HG02642 (cell line): Measurements from ENCODE around the gene C2CD2L.
"Not testable (repeated sequence)": the region's sequence is repeated elsewhere in the genome, so short reads cannot be mapped to it uniquely, and the experiment has no call there.

Experiments used
- ATAC-seq: cut with Tn5 transposase; IDR thresholded peaks from one replicate; pipeline ENCODE4 v1.9.1; 2021; ENCODE audit warnings: mild to moderate bottlenecking; ENCODE audit not compliant: unreplicated experiment, poor library complexity

Gene C2CD2L

GRCh38 chr11:119147604-119148333, 40.6 kb downstream of the C2CD2L start:
- ATAC-seq = no peak

DNA sequence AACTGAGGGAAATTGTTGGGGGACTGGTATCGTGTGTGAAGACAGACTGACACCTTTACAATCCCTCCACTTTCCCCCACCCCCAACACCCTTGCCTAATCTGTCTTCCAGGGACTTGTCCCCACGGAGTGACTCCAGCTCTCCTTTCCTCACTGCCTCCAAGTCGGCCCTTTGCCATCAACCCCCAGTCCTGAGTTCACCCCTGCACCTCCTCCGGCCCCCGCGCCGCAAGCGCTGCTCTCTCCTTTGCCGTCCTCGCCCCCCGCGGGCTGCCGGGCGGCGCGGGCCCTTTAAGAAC, 41.5 kb downstream of the C2CD2L start:
- ATAC-seq = no peak

DNA sequence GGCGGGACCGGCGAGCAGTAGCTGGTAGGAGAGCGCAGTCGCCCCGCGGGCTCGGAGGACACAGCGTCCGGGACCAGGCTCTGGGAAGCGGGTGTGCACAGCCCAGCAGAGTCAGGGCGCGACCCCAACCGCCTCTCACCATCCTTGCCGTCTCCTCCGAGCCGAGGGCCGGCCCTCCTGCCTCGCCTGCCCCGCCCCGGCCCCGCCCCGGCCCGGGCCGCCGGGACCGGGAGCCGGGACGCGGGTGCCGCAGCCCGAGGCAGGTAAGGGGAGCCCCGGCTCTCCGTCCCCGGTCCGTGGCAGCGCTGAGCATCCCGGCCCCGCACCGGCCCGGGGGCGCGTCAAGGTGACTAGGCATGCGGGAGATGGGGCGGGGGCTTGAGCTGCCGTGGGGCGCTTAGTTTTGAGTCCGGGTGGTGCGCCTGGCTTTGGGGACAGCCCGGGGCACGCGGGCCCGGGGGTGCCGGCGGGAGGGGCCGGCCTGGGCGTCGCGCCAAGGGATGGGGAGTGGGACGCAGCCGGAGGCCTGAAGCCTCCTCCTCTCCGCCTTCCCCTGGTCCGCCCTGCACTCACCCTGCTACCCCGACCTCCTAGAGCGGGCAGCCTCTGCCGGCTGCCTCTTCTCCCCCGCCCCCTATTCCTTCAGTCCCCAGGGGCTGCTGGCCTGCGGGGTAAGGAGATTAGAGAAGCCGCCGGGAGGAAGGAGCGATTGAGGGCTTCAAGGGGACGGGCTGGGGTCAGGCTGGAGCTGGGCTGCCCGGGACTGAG, 42.1 kb downstream of the C2CD2L start, which contains the start of gene ABCG4:
ABCG4 (plus strand) TSS at position 35 of the 768 bp plus-strand sequence. CDS start 914 bp downstream, outside the sequence.
- no peak for ATAC-seq

DNA sequence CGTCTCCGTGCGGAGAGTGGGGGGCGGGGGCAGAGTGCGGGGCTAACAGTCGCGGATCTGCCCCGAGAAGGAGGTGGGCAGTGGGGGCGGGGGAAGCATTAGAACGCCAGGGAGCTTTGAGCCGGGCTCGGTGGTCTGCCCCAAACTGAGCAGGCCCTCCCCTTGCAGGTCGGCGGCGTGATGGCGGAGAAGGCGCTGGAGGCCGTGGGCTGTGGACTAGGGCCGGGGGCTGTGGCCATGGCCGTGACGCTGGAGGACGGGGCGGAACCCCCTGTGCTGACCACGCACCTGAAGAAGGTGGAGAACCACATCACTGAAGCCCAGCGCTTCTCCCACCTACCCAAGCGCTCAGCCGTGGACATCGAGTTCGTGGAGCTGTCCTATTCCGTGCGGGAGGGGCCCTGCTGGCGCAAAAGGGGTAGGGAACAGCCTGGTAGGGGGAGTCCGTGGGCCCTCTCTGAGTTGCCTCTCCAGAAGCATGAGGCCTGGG, 42.7 kb downstream of the C2CD2L start:
- no peak for ATAC-seq

GRCh38 chr11:119152043-119152442, 44.9 kb downstream of the C2CD2L start:
- no peak for ATAC-seq

DNA sequence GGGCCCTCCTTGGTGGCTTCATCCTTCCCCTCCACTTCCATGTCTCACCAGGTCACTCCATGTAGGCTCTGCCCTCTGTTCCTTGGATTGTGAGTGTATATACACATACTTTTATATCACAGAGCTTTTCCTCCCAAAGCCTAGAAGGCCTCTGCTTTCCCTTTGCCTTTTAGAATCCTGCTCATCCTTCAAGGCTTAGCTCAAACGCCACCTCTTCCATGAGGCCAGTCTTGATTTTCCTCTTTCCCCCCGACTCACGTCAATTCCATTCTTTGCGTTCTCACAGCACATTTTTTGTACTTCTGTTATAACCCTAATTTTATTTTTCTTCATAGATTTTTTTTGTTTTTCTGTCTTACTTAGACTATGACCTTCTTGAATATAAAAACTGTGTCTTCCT, 45.5 kb downstream of the C2CD2L start:
- no peak for ATAC-seq

GRCh38 chr11:119153049-119153818, 46.1 kb downstream of the C2CD2L start:
- ATAC-seq = no peak

GRCh38 chr11:119154178-119154577, 47.0 kb downstream of the C2CD2L start:
- ATAC-seq = no peak

- no peak for ATAC-seq
Observed at GRCh38 chr11:119155733-119156492, 48.8 kb downstream of the C2CD2L start.

DNA sequence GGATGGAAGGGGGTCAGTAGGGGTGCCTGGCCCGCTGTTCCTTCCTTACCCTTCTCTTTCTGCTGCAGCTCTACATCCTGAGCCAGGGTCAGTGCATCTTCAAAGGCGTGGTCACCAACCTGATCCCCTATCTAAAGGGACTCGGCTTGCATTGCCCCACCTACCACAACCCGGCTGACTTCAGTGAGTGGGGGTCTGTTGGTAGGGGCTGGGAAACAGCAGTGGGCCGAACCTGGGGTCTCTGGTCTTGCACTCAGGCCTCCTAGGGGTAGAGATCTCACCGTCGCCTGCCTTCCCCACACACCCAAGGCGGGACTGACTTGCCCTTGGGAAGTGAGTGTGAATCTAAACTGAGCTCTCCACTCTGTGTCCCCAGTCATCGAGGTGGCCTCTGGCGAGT, 49.4 kb downstream of the C2CD2L start:
- ATAC-seq = no peak

- ATAC-seq = no peak
Observed at GRCh38 chr11:119157063-119157462, 49.9 kb downstream of the C2CD2L start.

GRCh38 chr11:119158467-119158866, 51.3 kb downstream of the C2CD2L start:
- ATAC-seq = no peak

DNA sequence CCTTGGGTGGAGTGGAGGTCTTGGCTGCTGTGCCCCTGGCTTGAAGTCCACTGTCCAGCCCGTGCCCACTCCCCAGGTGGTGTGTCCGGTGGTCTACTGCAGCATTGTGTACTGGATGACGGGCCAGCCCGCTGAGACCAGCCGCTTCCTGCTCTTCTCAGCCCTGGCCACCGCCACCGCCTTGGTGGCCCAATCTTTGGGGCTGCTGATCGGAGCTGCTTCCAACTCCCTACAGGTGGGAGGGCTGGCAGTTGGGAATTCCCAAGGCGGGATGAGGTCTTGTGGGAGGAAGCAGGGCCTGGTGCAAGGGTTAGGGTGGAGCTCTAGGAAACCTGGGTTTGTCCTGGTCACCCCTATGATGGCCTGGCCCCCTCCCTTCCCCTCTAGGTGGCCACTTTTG, 53.0 kb downstream of the C2CD2L start:
- no peak for ATAC-seq

- ATAC-seq = no peak
Observed at GRCh38 chr11:119161871-119162270, 54.7 kb downstream of the C2CD2L start.

GRCh38 chr11:119166368-119167076, 59.4 kb downstream of the C2CD2L start:
- ATAC-seq = no peak

DNA sequence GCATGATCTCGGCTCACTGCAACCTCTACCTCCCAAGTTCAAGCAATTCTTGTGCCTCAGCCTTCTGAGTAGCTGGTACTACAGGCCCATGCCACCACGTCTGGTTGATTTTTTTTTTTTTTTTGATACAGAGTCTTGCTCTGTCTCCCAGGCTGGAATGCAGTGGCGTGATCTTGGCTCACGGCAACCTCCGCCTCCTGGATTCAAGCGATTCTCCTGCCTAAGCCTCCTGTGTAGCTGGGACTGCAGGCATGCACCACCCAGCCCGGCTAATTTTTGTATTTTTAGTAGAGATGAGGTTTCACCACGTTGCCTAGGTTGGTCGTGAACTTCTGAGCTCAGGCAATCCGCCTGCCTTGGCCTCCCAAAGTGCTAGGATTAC, 59.9 kb downstream of the C2CD2L start:
- not testable (repeated sequence) for ATAC-seq

DNA sequence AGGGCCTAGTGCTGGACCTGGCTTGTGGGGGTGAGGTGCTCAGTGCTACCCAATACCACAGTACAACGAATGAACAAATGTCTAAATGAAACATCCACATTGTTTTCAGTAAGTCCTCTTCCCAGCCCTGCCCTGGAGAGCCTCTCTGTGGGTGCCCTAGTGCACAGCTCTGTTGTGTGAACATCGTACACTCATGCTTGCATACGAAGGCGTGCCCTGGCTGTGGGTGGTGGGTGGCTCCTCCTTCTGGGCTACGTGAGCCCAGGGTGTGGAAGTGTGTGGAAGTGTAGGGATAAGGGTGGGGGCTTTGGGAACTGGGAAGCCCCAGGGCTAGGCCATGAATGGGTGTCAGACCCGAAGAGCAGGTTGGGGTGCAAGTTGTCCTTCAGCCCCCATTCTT, 60.8 kb downstream of the C2CD2L start:
- no peak for ATAC-seq
